PC-3 (cell line): ENCODE data around the gene KCTD16.

Experiments
- EZH2 ChIP-seq: fragments of 300-600 bp; sonication (generic); IDR thresholded peaks from one replicate; pipeline ENCODE4 v1.6.1; 2017; ENCODE audit warnings: antibody characterized with exemption, mild to moderate bottlenecking, low read length; ENCODE audit not compliant: unreplicated experiment
- EZH2phosphoT487 ChIP-seq: fragments of 300-600 bp; sonication (generic); IDR thresholded peaks from 2 replicates; pipeline ENCODE4 v1.6.1; 2018; ENCODE audit warnings: mild to moderate bottlenecking, antibody characterized with exemption, low read length, borderline replicate concordance
- TF ChIP-seq, protein P1 (sequence below): fragments of 300-600 bp; sonication (generic); conservative IDR thresholded peaks from 2 replicates; pipeline ENCODE4 v1.5.1; 2017; ENCODE audit warnings: antibody characterized with exemption, low read depth, mild to moderate bottlenecking, low read length

DNA sequence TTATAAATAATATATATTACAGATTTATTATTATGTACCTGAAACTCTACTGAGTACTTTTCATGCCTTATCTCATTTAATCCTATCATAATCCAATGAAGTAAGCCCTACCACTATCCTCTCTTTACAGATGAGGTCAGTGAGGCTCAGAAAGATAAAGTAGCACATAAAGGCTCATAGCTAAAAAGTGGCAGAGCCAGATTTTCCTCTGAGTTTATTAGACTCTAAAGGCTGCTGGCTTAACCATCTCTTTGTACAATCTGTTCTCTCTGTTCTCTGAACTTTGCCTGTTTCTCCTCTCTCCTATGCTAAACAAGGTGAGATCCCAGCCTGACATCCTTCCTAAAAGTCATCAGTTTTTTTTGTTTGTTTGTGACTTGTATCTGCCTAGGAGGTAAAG, 311.2 kb downstream of the KCTD16 start:
- TF ChIP-seq, protein P1, sequence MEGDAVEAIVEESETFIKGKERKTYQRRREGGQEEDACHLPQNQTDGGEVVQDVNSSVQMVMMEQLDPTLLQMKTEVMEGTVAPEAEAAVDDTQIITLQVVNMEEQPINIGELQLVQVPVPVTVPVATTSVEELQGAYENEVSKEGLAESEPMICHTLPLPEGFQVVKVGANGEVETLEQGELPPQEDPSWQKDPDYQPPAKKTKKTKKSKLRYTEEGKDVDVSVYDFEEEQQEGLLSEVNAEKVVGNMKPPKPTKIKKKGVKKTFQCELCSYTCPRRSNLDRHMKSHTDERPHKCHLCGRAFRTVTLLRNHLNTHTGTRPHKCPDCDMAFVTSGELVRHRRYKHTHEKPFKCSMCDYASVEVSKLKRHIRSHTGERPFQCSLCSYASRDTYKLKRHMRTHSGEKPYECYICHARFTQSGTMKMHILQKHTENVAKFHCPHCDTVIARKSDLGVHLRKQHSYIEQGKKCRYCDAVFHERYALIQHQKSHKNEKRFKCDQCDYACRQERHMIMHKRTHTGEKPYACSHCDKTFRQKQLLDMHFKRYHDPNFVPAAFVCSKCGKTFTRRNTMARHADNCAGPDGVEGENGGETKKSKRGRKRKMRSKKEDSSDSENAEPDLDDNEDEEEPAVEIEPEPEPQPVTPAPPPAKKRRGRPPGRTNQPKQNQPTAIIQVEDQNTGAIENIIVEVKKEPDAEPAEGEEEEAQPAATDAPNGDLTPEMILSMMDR: no peak
- TF ChIP-seq EZH2phosphoT487: no peak
- no peak for TF ChIP-seq EZH2
